Left renal pelvis (tissue), 4 donors: ENCODE measurements around the gene CNP. TPM values are rescaled to one million over a fixed set of nuclear protein-coding genes. Genes with fewer than 3 reads are reported as not detected.
"Not testable (repeated sequence)": the region's sequence is repeated elsewhere in the genome, so short reads cannot be mapped to it uniquely, and the experiment has no call there.

Experiments
- DNase-seq, 4 donors: peaks; one replicate each; pipeline ENCODE4 v3.0.0-alpha.2; 2013; ENCODE audit warnings: low read depth in 4 of 4, low spot score in 3 of 4
- polyA plus RNA-seq, 4 donors: library from polyadenylated mRNA; unstranded; fragments of 120-200 nt; gene quantifications; one replicate each; pipeline ENCODE4 v1.2.1, GENCODE V29; 2013; ENCODE audit not compliant: insufficient read length in 4 of 4

CNP gene
- polyA plus RNA-seq, 4 donors: 55.9 to 72.1 (median 60.9) TPM

DNA sequence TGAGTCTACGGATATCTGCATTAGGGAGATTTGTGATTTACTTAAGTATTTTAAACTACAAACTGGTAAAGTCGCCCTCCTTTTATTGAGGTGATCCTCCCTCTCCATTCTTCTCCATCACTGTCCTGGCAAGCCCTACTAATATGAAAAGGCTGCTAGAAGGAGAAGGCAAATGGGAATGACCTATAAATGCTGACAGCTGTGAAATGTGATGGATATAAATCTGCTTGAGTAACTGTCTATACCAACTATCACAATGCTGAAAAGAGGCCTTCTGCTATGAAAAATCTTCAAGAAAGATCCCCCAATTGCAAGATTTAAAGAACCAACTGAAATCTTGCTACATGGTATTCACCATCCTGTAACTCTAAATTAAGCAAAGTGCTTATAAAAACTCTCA is 35.1 kb downstream of the CNP start:
- no peak for DNase-seq

DNA sequence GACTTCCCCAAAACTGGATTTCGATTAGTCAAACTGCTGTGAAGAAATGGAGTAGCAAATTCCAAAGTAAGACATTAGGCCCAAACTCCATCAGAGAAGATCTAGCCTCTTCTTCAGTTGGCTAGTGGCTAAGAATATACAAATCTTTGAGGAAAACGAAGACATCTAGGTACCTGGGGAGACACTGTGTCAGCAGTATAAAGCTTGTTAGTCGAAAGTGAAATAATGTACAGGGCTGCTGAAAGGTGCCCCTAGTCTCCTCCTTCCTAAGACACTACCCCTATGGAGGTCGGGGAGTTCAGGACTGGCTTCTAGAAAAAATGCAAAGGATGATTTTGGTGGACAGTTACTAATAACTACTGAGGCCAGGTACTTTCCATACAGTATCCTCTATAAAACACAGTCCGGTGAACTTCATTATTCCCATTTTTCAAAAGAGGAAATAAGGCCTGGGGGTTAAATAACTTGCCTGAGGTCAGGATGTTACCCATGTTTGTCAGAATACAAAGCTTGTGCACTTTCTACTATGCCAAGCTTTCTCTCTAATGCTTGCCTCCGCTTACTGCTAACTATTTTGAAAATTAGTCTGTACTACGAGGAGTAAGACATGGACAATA is 35.7 kb downstream of the CNP start:
- no peak for DNase-seq

- no peak for DNase-seq
These were observed 36.3 kb downstream of the CNP start for GRCh38 chr17:42002792-42003301.

DNA sequence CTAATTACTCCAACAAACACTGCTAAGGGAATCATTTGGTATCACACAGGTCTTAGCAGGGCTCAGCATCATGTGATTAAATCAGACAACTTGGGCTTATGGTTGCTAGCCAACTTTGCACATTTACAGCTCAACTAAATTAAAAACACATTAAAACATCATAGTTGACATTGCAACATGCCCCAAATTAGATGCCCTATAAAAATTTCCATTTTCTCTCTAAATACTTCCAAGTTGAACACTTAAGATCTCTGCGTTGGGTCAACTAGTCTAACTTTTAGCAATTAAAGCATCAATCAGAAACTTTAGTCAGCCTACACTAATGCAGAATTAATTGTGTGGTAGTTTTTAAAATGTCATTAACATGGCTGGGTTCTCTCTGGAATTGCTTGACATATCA is 38.6 kb downstream of the CNP start:
- no peak for DNase-seq

- DNase-seq: no peak
These were observed 42.6 kb downstream of the CNP start for GRCh38 chr17:42009170-42009569.

- DNase-seq: not testable (repeated sequence)
These were observed 43.7 kb downstream of the CNP start for GRCh38 chr17:42010266-42010680.

- DNase-seq: no peak
These were observed 44.4 kb downstream of the CNP start for GRCh38 chr17:42010898-42011516.

- not testable (repeated sequence) for DNase-seq
These were observed 45.8 kb downstream of the CNP start for GRCh38 chr17:42012363-42012762.

DNA sequence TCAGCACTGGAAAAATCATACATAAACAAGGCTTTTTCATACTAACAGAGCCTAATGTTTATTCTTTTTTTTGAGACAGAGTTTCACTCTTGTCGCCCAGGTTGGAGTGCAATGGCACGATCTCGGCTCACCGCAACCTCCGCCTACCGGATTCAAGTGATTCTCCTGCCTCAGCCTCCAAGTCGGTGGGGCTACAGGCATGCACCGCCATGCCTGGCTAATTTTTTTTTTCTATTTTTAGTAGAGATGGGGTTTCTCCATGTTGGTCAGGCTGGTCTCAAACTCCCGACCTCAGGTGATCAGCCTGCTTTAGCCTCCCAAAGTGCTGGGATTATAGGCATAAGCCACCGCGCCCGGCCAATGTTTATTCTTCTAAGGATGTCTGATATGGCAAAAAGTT is 47.1 kb downstream of the CNP start:
- not testable (repeated sequence) for DNase-seq

- DNase-seq: no peak
These were observed 49.8 kb downstream of the CNP start for GRCh38 chr17:42016411-42016831.

GRCh38 chr17:42016941-42017865 is 50.6 kb downstream of the CNP start, which contains the start of gene DNAJC7:
DNAJC7 (minus strand) TSS chr17:42017439; CDS start chr17:42017416, 23 bp downstream.
- peak; percentile 81 to 85 (median 83) for DNase-seq

- no peak for DNase-seq
These were observed 51.2 kb downstream of the CNP start for GRCh38 chr17:42017866-42018200.

DNA sequence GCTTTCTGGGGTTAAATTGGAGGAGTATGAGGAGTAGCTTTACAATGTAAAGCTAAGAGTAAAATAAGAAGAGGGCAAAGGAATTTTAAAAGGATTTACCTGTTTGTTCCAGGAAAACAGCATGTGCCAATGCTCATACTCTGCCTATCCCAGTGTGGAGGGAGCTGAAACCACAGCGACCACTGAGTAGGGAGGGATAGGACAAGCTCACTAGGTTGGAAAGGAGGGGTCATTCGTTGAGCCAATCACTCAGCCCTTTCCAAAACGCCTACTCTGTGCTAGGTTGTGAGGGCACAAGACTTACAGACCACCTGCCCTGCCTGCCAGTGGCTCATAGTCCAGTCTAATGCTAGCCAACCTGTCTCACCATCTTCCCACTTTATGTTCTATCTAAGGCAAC is 51.7 kb downstream of the CNP start:
- DNase-seq: no peak

DNA sequence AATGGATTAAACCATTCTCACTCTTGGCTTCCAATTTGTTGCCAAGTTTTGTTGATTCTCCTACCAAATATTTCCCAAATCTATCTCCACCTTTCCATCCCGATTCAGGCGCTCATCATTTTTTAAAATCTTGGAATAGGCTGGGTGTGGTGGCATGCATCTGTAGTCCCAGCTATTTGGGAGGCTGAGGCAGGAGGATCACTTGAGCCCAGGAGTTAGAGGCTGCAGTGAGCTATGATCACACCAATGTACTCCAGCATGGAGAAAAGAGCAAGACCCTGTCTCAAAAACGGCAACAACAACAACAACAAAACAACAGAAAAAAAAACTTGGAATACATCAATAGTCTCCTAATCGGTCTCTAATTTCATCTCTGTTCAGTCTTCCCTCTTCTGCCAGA is 52.4 kb downstream of the CNP start:
- no peak for DNase-seq

- peak; percentile 57 to 72 (median 67) for DNase-seq
These were observed 53.2 kb downstream of the CNP start, which contains the start of gene NKIRAS2 for GRCh38 chr17:42019509-42020404. NKIRAS2 (plus strand) TSS chr17:42020090; CDS start chr17:42021578, 1,488 bp downstream.

DNA sequence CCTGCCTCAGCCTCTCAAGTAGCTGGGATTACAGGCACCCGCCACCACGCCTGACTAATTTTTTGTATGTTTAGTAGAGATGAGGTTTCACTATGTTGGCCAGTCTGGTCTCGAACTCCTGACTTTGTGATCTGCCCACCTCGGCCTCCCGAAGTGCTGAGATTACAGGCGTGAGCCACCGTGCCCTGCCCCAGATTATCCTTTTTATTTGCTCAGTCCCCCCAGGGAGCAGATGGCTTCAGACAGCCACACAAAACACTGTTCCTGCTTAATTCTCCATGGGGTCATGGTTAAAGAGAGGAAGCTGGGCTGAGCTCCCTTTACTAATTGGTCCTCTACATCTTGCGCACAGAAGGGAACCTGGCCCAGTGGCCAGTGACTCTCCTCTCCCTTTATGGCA is 54.2 kb downstream of the CNP start:
- DNase-seq: not testable (repeated sequence)

DNA sequence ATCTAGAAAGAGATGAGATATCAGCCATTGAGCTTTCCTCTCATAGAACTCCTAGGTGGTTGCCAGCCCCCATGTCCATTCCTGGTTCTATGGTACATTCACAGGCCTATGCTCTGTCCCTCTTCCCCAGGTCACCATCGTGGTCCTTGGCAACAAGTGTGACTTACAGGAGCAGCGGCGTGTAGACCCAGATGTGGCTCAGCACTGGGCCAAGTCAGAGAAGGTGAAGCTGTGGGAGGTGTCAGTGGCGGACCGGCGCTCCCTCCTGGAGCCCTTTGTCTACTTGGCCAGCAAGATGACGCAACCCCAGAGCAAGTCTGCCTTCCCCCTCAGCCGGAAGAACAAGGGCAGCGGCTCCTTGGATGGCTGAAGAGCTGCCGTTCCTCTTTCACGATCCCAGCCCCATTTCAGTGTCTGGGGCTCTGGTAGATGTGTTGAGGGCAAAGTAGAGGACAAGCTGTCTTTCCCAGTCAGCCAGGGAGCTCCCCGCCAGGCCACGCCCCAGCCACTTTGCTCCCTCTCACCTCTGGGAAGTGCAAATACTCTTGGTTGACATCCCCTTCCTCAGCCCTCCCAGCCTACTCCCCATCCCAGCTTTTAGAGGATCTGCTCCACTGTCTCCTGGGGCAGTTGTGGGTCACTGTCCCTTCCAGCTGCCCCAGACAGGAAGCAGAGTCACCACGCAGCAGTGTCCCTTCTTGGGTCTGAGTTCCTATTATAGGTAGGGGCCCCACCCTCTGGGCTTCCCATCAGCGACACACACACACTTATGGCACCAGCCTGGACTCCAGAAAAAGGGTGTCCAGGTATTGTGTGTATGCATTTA is 57.1 kb downstream of the CNP start:
- no peak for DNase-seq

DNA sequence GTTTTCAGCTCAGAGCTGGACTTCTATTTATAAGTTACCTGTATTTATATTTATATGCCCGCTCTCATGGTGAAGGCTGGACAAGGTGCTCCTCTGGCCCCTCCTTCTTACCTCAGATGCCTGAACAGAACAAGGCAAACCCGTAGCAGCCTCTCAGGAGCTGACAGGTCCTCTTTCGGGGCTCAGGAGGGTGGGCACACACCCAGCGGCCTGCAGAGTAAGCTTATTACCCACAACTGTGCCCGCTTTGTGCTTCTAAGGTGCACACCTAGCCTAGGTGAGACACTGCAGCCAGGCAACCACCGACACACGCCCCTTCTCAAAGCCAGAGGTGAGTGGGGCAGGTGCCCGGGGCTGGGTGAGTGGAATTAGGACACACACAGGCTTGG is 58.6 kb downstream of the CNP start:
- DNase-seq: no peak

- DNase-seq: no peak
These were observed 59.3 kb downstream of the CNP start for GRCh38 chr17:42025936-42026335.
